Measurements from ENCODE around the gene CCDC107. TPM values are rescaled to one million over a fixed set of nuclear protein-coding genes. Genes with fewer than 3 reads are reported as not detected.

CCDC107 gene
- total and polyA plus RNA-seq, 4 donors = 5.4 to 20.2 (median 10.4) TPM

- no peak for TF ChIP-seq CTCF (IDR thresholded peaks at IDR 0.05; ENCODE audit: low read depth, low read length, missing input control)
- no peak for TF ChIP-seq NR2F2 (IDR thresholded peaks at IDR 0.05)
- TF ChIP-seq HNF4G (IDR thresholded peaks at IDR 0.05) = no peak
- no peak for TF ChIP-seq RXRA (IDR thresholded peaks at IDR 0.05)
- TF ChIP-seq, protein P1, sequence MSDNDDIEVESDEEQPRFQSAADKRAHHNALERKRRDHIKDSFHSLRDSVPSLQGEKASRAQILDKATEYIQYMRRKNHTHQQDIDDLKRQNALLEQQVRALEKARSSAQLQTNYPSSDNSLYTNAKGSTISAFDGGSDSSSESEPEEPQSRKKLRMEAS (IDR thresholded peaks at IDR 0.05) = no peak
- no peak for TF ChIP-seq FOXA2 (IDR thresholded peaks at IDR 0.05)
- no peak for TF ChIP-seq RAD21 (IDR thresholded peaks at IDR 0.05)
- TF ChIP-seq, protein P2, sequence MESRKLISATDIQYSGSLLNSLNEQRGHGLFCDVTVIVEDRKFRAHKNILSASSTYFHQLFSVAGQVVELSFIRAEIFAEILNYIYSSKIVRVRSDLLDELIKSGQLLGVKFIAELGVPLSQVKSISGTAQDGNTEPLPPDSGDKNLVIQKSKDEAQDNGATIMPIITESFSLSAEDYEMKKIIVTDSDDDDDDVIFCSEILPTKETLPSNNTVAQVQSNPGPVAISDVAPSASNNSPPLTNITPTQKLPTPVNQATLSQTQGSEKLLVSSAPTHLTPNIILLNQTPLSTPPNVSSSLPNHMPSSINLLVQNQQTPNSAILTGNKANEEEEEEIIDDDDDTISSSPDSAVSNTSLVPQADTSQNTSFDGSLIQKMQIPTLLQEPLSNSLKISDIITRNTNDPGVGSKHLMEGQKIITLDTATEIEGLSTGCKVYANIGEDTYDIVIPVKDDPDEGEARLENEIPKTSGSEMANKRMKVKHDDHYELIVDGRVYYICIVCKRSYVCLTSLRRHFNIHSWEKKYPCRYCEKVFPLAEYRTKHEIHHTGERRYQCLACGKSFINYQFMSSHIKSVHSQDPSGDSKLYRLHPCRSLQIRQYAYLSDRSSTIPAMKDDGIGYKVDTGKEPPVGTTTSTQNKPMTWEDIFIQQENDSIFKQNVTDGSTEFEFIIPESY (IDR thresholded peaks at IDR 0.05) = no peak
- TF ChIP-seq, protein P3, sequence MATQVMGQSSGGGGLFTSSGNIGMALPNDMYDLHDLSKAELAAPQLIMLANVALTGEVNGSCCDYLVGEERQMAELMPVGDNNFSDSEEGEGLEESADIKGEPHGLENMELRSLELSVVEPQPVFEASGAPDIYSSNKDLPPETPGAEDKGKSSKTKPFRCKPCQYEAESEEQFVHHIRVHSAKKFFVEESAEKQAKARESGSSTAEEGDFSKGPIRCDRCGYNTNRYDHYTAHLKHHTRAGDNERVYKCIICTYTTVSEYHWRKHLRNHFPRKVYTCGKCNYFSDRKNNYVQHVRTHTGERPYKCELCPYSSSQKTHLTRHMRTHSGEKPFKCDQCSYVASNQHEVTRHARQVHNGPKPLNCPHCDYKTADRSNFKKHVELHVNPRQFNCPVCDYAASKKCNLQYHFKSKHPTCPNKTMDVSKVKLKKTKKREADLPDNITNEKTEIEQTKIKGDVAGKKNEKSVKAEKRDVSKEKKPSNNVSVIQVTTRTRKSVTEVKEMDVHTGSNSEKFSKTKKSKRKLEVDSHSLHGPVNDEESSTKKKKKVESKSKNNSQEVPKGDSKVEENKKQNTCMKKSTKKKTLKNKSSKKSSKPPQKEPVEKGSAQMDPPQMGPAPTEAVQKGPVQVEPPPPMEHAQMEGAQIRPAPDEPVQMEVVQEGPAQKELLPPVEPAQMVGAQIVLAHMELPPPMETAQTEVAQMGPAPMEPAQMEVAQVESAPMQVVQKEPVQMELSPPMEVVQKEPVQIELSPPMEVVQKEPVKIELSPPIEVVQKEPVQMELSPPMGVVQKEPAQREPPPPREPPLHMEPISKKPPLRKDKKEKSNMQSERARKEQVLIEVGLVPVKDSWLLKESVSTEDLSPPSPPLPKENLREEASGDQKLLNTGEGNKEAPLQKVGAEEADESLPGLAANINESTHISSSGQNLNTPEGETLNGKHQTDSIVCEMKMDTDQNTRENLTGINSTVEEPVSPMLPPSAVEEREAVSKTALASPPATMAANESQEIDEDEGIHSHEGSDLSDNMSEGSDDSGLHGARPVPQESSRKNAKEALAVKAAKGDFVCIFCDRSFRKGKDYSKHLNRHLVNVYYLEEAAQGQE (IDR thresholded peaks at IDR 0.05) = no peak
- no peak for TF ChIP-seq EGR1 (IDR thresholded peaks at IDR 0.05; ENCODE audit: low read depth in 2 of 2)
- TF ChIP-seq, protein P4, sequence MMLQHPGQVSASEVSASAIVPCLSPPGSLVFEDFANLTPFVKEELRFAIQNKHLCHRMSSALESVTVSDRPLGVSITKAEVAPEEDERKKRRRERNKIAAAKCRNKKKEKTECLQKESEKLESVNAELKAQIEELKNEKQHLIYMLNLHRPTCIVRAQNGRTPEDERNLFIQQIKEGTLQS (IDR thresholded peaks at IDR 0.05) = no peak
- Histone ChIP-seq H3K27ac (ENCODE audit: low read depth in 1 of 2, low read length in 2 of 2) (peak overlapping the region in 1 of 2 donors; percentile 6), H3K9me3 (ENCODE audit: control insufficient read depth in 4 of 4, low read length in 3 of 4) (no peaks in the 10 kb centered on the region), H3K4me1 (ENCODE audit: control insufficient read depth in 4 of 4, insufficient read depth in 4 of 4, low read length in 3 of 4) (peaks cover 0 to 2% (median 0%) of the 10 kb centered on the region in 4 donors), H3K4me3 (ENCODE audit: low read depth in 1 of 3, low read length in 3 of 3) (no peak overlapping the region), H3K9ac (ENCODE audit: low read depth in 1 of 2, low read length in 2 of 2) (no peak overlapping the region), H3K27me3 (ENCODE audit: control insufficient read depth in 4 of 4, insufficient read depth in 4 of 4, low read length in 3 of 4) (peaks cover 0 to 8% (median 0%) of the 10 kb centered on the region in 4 donors), H3K36me3 (ENCODE audit: control insufficient read depth in 4 of 4, insufficient read depth in 3 of 4, low read depth in 1 of 4, low read length in 3 of 4) (no peaks in the 10 kb centered on the region)
- 85% methylated on average over 17 of the region's 17 CpGs for WGBS
- no peak for DNase-seq (ENCODE audit: low spot score)
Measured at GRCh38 chr9:35618854-35619799, 39.0 kb upstream of the CCDC107 start.

- no peak overlapping the region for H3K27ac ChIP-seq (ENCODE audit: low read depth in 1 of 2, low read length in 2 of 2)
- H3K9ac ChIP-seq (ENCODE audit: low read depth in 1 of 2, low read length in 2 of 2) = no peak overlapping the region
- WGBS = 68% methylated on average over 2 of the region's 2 CpGs
- no peak overlapping the region for H3K4me3 ChIP-seq (ENCODE audit: low read depth in 1 of 3, low read length in 3 of 3)
- peaks cover 0 to 2% (median 0%) of the 10 kb centered on the region in 4 donors for H3K4me1 ChIP-seq (ENCODE audit: control insufficient read depth in 4 of 4, insufficient read depth in 4 of 4, low read length in 3 of 4)
- H3K9me3 ChIP-seq (ENCODE audit: control insufficient read depth in 4 of 4, low read length in 3 of 4) = no peaks in the 10 kb centered on the region
- no peaks in the 10 kb centered on the region for H3K36me3 ChIP-seq (ENCODE audit: control insufficient read depth in 4 of 4, insufficient read depth in 3 of 4, low read depth in 1 of 4, low read length in 3 of 4)
- TF ChIP-seq SP1 (IDR thresholded peaks at IDR 0.05) (no peak), CTCF (IDR thresholded peaks at IDR 0.05; ENCODE audit: low read depth, low read length, missing input control) (no peak)
- peaks cover 0 to 8% (median 0%) of the 10 kb centered on the region in 4 donors for H3K27me3 ChIP-seq (ENCODE audit: control insufficient read depth in 4 of 4, insufficient read depth in 4 of 4, low read length in 3 of 4)
- no peak for DNase-seq (ENCODE audit: low spot score)
Measured at GRCh38 chr9:35619800-35620158, 38.3 kb upstream of the CCDC107 start.
